Islet precursor cell (in vitro differentiated cells): ENCODE data around the gene RPL36A.

Source experiments
- DNase-seq: peaks from one replicate; pipeline ENCODE4 v3.0.0-alpha.2; 2018

The RPL36A gene

DNA sequence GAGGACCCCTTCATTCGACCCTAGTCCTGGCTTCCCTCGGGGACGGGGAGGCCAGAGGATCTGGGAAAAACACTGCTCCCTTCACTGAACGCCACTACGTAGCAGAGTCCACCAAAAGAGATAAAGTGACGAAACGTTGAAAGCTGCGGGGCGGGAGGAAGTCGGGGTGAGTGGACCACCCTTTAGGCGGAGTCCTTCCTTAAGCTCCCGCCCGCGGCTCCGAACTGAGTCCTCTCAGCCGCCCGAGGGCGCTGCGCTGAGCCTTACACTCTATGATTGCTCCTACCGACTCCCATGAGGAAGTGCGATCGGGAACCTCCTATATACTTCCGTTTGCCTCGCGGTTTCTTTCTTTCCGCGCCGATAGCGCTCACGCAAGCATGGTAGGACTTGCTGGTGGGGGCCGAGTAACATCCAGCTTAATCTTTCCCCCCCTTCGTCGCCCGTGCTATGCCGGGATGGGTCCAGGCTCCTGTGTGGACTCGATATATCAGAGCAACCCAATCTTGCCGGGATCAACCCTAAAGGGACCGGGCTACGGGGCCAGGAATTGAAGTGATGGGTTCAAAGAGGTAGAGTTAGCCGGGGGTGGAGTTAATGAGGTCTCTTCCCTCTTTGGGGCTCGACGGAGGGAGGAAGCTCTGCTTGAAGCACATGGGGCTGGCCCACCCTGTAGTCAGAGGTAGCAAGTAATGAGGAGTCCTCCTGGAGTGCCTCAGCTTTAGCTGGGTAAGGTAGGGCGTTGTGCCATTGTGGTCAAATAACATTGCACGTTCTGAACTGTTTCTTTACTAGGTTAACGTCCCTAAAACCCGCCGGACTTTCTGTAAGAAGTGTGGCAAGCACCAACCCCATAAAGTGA is at the start of gene RPL36A:
Gene RPL36A, plus strand, starts transcription at position 348 of the 862 bp plus-strand sequence. Its CDS starts 33 bp downstream, at position 381.
- peak; percentile 93 for DNase-seq

DNA sequence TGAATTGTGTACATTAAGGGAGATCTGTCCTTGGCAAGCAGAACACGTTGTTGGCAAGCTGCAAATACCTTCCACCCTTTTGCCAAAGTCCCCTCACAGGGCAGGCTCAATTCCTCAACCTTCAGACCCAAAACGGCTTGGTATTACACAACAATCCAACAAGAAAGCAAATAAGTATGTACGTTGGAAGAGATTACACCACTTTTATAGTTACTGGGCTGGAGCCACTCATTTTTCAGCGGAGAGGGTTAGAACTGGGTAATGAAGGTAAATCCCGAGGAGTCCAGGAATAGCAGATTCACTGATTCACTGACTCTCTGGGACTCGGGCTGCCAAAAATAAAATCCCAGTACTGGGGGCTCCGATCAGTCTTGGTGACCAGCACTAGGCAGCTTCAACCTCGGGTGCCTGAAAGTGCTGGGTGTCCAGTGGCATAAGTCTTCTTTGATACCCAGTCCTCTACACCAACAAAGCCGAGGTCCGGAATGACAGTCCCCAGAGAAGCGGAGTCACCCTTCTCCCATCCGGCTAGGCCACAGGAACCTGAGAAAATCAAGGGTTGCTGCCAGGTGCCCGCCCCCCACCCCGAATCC is 42.9 kb upstream of the RPL36A start:
- peak; percentile 52 for DNase-seq

DNA sequence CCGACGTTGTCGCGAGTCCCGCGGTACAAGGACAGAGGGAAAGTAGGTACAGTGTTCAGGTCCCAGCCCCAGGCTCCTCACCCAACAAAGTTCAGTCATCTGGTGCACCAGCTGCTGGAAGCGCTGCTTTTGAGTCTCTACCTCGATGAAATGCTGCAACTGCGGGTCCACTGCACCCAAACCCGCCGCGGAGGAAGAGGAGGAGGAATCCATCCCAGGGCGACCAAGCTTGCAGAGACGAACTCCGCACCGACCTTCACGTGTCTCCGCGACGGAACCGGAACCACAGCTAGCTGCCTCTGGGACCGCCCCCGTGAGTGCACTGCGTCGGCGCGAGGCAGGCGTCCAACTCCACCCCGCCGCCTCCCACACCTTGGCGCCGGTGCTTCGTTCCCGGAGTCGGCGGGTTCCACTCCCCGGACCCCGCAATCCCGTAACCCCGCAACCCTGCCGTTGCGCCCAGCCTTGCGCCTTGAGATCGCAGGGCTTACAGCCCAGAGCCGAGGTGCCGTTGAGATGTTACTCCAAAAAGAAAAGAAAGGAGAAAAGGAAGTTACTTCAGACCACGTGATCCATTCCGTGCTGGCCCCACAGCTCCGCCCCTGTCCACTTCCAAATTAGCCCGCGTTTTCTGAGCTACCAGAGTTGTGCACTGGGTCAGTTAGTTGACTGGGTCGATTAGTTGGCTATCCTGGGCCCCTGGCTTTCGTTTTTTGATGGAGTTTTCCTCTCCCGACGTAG is 42.2 kb upstream of the RPL36A start, which contains the start of gene TIMM8A:
Gene TIMM8A, minus strand, starts transcription at position 291 of the 741 bp plus-strand sequence. Its CDS starts 78 bp downstream, at position 213.
- peak; percentile 88 for DNase-seq

GRCh38 chrX:101349193-101349562 is 41.6 kb upstream of the RPL36A start:
- no peak for DNase-seq

DNA sequence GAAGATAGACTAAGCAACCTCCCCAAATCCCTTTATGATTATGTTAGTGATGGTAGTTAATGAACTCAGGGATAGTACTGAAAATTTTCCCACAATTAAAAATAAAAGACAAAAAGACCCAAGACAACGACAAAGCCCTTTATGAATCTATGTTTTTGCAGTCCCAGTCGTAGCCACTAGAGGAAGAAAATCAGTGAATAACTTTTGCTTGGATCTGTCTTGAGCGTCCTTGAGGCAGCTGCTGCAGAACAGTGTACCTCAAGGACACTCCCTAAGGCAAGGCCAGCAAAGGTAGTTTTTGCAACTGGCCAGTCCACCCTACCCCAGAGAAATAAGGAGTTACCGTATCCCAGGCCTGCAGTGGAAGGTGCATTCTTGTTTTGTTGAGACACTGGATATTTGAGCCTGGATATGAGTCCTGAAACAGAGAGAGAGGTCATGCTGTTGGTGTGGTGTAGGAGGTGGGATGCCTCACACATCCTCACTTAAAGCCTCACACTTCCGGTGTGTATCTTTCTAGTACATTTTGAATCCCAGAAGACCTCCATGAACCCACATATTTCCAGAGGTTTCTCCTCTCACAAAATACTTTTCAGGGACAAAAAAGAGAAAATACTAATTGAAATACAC is 33.5 kb upstream of the RPL36A start:
- no peak for DNase-seq

- no peak for DNase-seq
These were observed 30.8 kb upstream of the RPL36A start for GRCh38 chrX:101359966-101360365.

- DNase-seq, result no peak
These were observed 30.4 kb upstream of the RPL36A start for GRCh38 chrX:101360390-101360789.

GRCh38 chrX:101362116-101362515 is 28.7 kb upstream of the RPL36A start:
- no peak for DNase-seq

GRCh38 chrX:101362757-101363156 is 28.1 kb upstream of the RPL36A start:
- DNase-seq, result no peak

GRCh38 chrX:101365301-101365795 is 25.5 kb upstream of the RPL36A start:
- no peak for DNase-seq

DNA sequence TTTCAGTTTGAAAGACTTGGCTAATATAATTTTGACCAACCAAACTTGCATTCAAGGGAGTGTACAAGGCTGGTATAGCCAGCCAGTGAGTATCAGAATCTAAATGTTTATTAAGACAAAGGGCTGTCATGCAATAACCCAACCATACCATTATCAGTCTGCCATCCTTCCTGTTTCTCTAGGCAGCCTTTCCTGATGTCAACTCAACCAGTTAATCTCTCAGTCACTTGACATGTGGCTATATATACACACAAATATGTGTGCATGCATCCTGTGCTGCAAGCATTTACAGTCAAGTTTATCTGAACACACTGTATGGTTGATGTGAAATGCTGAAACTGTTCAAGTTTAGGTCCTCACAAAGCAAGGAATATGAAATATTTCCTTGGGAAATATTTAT is 22.0 kb upstream of the RPL36A start:
- DNase-seq, result no peak

DNA sequence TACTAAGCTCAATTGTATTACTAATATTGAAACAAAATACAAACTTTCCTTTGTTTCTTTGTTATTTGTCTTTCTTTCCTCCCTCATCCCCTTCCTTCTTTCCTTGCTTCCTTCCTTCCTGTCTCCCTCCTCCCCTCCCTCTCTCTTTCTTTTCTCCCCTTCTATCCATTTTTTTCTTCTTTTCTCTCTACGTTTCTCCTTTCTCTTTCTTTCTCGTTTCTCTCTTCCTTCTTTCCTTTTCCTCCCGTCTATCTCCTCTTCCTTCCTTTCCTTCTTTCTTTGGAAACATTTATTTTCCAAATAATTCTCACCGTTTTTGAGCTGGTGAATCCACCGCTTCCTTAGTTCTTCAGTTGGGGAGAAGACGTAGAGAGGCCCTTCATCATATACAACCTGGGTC is 21.1 kb upstream of the RPL36A start:
- DNase-seq, result no peak

DNA sequence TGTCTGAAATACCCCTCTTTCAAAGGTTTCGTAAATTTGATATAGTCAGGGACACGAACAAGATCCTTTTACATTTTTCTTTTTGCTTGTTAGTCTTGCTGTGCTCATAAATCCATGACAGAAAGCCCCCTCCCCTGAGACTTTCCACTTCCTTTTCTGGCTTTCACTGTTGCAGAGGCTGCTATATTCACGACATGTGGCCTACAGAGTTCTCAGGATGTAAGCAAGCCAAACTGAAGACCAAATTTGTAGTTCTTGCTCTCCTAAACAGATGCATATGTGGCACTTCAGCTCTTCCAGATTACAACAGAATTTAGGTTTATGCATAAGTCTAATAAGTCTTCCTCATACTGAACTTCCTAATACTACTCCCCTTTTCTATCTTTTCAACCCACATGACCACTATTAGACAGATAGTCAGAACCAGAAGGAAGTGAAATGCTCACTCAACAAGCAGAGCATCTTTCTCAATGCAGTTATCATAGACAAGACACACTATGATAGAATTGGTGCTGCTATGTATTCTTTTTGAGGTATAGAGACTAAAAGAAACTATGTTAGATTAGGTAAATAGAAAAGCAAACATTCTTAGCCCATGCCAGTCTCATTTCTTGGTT is 19.8 kb upstream of the RPL36A start:
- no peak for DNase-seq

- DNase-seq, result no peak
These were observed 13.3 kb upstream of the RPL36A start for GRCh38 chrX:101377547-101377946.

GRCh38 chrX:101383679-101384205 is 7.1 kb upstream of the RPL36A start:
- no peak for DNase-seq

DNA sequence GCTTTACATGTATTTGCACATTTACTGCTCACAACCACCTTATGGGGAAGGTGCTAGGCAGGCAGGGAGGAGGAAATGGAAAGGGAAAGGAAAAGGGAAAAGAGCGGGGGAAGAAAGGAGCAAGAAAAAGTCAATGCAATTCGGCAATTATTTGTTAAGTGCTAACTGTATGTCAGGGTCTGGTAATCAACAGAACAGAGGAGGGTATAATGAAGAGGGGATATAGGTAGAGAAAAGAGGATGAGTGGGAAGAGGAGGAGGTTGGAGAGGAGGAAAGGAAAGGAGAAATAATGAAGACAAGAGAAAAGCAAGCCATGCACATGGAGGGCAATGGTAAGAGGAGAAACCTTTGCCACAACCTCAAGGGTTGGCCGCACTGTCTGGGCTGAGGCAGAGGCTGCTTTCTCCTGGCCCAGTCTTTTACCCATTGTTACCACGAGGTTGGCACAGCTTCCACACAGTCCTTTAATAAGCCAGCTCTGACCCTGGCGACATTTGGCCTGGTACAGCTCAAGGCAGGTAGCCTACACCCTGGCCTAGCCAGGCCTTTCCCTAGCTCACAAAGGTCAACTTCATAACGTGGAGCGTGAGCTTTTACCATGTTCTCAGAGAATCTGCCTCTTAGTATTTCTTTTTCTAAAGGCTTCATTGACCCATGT is 5.7 kb upstream of the RPL36A start:
- DNase-seq, result no peak

DNA sequence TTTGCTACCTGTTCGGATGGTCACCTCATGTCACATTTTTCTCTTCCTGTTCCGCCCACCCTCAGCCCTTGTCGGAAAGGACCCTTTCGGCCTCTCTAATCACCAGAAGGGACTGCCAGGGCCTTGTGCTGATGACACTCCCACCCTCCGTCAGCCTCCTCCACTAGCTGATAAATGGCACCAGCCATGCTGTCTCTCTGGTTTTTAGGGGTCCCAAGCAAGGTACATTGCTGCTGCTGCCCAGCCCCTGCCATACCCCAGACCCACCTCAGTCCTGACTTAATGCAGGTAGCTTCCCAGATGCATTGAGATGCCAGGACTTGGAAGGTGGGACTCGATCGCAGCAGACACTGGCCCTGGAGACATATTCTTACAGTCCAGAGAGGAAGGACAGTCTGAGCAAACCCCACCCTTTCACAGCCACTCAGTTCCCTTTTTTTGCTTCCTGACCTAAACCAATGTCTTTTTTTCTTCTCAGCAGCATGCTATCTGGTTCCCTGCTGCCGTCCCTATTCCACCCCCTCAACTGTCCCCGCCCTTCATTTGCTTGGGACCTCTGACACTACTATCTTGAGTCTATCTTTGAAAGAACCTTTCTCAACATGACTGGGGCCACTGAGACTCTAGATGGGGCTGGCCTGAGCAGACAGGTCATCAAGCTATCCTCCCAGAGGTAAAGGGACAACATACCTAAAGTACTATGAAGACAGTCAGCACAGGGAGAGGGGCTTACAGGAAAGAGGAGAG is 4.8 kb upstream of the RPL36A start, which contains the start of gene BTK:
Gene BTK, minus strand, starts transcription at position 397 of the 747 bp plus-strand sequence. CDS start 10,907 bp downstream, outside the sequence.
- no peak for DNase-seq

DNA sequence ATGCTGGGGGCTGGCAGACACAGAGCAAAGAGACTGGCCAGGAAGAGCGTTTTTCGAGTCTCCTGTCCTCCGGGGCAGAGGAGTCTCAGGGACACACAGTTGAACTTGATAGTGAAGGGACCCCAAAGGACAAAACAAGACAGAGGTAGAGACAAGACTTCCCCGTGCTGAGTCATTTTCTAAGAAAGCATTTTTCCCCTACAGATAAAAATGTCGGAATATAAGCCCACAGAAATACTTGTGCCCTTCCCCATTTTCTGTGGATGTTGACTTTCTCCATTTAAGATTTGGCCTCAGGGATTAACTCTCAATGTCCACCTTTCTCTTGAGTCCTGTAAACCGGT is 4.3 kb upstream of the RPL36A start:
- DNase-seq, result no peak

DNA sequence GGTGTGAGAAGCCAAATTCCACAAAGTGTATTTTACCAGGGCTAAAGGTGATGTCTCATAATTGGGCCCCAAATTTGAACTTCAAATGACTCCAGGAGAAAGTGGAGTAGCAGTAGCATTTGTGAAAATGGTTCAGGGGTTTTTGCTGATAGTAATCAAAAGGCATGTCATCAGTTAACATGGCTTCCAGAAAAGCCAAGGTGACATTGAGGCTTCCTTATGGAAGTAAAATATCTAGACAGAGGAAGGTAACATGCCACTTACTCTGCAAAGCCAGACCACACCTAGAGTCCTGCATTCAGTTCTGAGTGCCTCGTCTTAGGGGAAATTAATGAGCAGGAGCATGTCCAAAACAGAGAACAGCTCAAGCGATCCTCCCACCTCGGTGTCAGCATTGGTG is 2.2 kb upstream of the RPL36A start:
- DNase-seq, result no peak

- no peak for DNase-seq
These were observed 1.0 kb downstream of the RPL36A start for GRCh38 chrX:101391831-101392230.
